Endodermal cell (in vitro differentiated cells): ENCODE results near the gene DUSP5. TPM values are rescaled to one million over a fixed set of nuclear protein-coding genes. Genes with fewer than 3 reads are reported as not detected.

Experiments used
- DNase-seq: peaks from one replicate; pipeline ENCODE4 v3.0.0-alpha.2; 2017
- H3K27ac ChIP-seq: 2 replicates; pipeline ENCODE4 v1.5.1; 2013; ENCODE audit warnings: mild to moderate bottlenecking, low read depth, low read length, moderate library complexity
- H3K27me3 ChIP-seq: 2 replicates; pipeline ENCODE4 v1.6.1; 2013; ENCODE audit warnings: mild to moderate bottlenecking, low read length, moderate library complexity; ENCODE audit not compliant: insufficient read depth, control insufficient read depth, poor library complexity, severe bottlenecking
- H3K36me3 ChIP-seq: 2 replicates; pipeline ENCODE4 v1.7.0; 2013; ENCODE audit warnings: mild to moderate bottlenecking, low read length, moderate library complexity; ENCODE audit not compliant: control insufficient read depth, insufficient read depth
- H3K4me1 ChIP-seq: one replicate; pipeline ENCODE4 v1.7.0; 2013; ENCODE audit warnings: low read length; ENCODE audit not compliant: control insufficient read depth, insufficient read depth
- H3K4me3 ChIP-seq: 2 replicates; pipeline ENCODE4 v1.5.1; 2013; ENCODE audit warnings: mild to moderate bottlenecking, low read length, moderate library complexity
- H3K9ac ChIP-seq: 2 replicates; pipeline ENCODE4 v1.6.1; 2013; ENCODE audit warnings: mild to moderate bottlenecking, low read length, moderate library complexity; ENCODE audit not compliant: poor library complexity, severe bottlenecking; ENCODE audit errors: extremely low read depth
- H3K9me3 ChIP-seq: 2 replicates; pipeline ENCODE4 v1.6.1; 2013; ENCODE audit warnings: mild to moderate bottlenecking, low read length, moderate library complexity; ENCODE audit not compliant: control insufficient read depth
- H3K27ac Mint-ChIP-seq: 2 replicates; pipeline ENCODE4 v1.8.0; 2020; ENCODE audit warnings: mixed read lengths
- H3K27me3 Mint-ChIP-seq: 2 replicates; pipeline ENCODE4 v1.8.0; 2021; ENCODE audit warnings: mild to moderate bottlenecking, mixed read lengths; ENCODE audit not compliant: insufficient read depth
- H3K36me3 Mint-ChIP-seq: 2 replicates; pipeline ENCODE4 v1.8.0; 2020; ENCODE audit warnings: low read depth, mixed read lengths
- H3K4me1 Mint-ChIP-seq: 2 replicates; pipeline ENCODE4 v1.8.0; 2020; ENCODE audit warnings: mixed read lengths
- H3K4me3 Mint-ChIP-seq: 2 replicates; pipeline ENCODE4 v1.8.0; 2020; ENCODE audit warnings: mild to moderate bottlenecking, moderate library complexity, mixed read lengths
- H3K9me3 Mint-ChIP-seq: 2 replicates; pipeline ENCODE4 v1.8.0; 2020; ENCODE audit warnings: mild to moderate bottlenecking, mixed read lengths
- WGBS, 2 experiments: methylation state at CpG; one replicate each; pipeline versions ENCODE4 v1.1.5 to v1.1.7; 2013; ENCODE audit warnings: missing lambda C conversion rate in 2 of 2, mixed read lengths in 1 of 2; ENCODE audit not compliant: insufficient coverage in 1 of 2, insufficient read length in 1 of 2; 5-methylcytosine and 5-hydroxymethylcytosine counted together
- total RNA-seq, 2 donors: library from RNA; stranded (reverse); fragmentation: NEBNext Ultra II Directional in 1 of 2; extraction: Animal tissue kit (Norgen Biotek cat#: 25700) in 1 of 2; gene quantifications; 2 replicates in 1 of 2; 3 replicates in 1 of 2; pipeline ENCODE4 v1.2.1, GENCODE V29; 2021
- TF ChIP-seq, protein P1 (sequence below): fragments of 200-600 bp; sonication (generic); conservative IDR thresholded peaks from 2 replicates; pipeline ENCODE4 v1.5.0; 2021; ENCODE audit warnings: antibody characterized with exemption, mild to moderate bottlenecking

DUSP5 gene
- total RNA-seq, 2 donors from 2014 or later, result 60.0 to 60.3 TPM

DNA sequence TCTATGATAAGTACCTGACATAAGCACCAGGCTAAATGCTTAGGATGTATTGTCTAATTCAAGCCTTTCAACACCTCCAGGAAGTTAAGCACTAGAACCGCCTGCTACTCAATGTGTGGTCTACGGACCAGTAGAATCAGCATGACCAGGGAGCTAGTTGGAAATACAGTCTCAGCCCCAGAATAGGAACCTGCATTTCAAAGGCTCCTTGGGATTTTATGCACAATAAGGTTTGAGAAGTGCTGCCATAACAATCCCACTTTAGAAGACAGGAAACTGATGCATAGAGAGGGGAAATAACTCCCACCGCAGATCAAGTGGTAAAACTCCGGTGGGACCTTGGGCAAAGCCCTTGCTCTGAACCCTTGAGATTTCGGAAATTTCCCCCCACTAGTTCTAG is 8.8 kb upstream of the DUSP5 start:
- Histone ChIP-seq H3K27me3 (no peaks in the 10 kb centered on the region), H3K9ac (no peak overlapping the region), H3K36me3 (no peaks in the 10 kb centered on the region), H3K4me3 (no peak overlapping the region), H3K4me1 (peaks cover 29% of the 10 kb centered on the region), H3K27ac (no peak overlapping the region), H3K9me3 (no peaks in the 10 kb centered on the region)
- TF ChIP-seq, protein P1, sequence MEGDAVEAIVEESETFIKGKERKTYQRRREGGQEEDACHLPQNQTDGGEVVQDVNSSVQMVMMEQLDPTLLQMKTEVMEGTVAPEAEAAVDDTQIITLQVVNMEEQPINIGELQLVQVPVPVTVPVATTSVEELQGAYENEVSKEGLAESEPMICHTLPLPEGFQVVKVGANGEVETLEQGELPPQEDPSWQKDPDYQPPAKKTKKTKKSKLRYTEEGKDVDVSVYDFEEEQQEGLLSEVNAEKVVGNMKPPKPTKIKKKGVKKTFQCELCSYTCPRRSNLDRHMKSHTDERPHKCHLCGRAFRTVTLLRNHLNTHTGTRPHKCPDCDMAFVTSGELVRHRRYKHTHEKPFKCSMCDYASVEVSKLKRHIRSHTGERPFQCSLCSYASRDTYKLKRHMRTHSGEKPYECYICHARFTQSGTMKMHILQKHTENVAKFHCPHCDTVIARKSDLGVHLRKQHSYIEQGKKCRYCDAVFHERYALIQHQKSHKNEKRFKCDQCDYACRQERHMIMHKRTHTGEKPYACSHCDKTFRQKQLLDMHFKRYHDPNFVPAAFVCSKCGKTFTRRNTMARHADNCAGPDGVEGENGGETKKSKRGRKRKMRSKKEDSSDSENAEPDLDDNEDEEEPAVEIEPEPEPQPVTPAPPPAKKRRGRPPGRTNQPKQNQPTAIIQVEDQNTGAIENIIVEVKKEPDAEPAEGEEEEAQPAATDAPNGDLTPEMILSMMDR, result no peak
- Mint-ChIP-seq H3K27me3 (no peaks in the 10 kb centered on the region), H3K27ac (no peak overlapping the region), H3K4me3 (no peak overlapping the region), H3K9me3 (no peaks in the 10 kb centered on the region), H3K36me3 (no peaks in the 10 kb centered on the region), H3K4me1 (peaks cover 59% of the 10 kb centered on the region)
- WGBS, 2 experiments, result 83 to 88% methylated on average over 3 to 5 of the region's 5 CpGs
- no peak for DNase-seq

DNA sequence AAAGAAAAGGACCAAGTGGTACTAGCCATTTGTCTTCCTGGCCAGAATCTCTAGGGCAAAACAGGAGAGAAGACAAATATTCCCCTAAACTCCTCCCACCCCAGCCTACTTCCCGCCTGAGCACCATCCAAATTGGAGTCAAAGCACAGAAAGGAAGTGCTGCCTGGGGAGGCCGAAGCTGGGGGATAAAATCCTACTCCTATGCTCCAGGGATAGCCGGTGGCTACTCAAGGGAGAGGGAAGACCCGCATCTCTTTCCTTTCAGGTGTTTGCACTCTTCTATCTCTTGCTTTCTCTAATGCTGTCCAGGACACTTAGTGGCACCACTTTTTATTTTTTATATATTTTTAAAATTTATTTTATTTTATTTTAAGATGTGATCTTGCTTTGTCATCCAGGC is 7.1 kb upstream of the DUSP5 start:
- no peak for DNase-seq
- no peak overlapping the region for H3K4me3 Mint-ChIP-seq
- peaks cover 1% of the 10 kb centered on the region for H3K36me3 Mint-ChIP-seq
- H3K9me3 Mint-ChIP-seq, result no peaks in the 10 kb centered on the region
- Histone ChIP-seq H3K27me3 (no peaks in the 10 kb centered on the region), H3K4me3 (no peak overlapping the region), H3K9me3 (no peaks in the 10 kb centered on the region), H3K4me1 (peaks cover 27% of the 10 kb centered on the region), H3K36me3 (no peaks in the 10 kb centered on the region), H3K27ac (no peak overlapping the region), H3K9ac (no peak overlapping the region)
- H3K27ac Mint-ChIP-seq, result no peak overlapping the region
- H3K4me1 Mint-ChIP-seq, result peaks cover 57% of the 10 kb centered on the region
- no peaks in the 10 kb centered on the region for H3K27me3 Mint-ChIP-seq
- 89 to 91% methylated on average over 2 to 4 of the region's 4 CpGs for WGBS, 2 experiments
- TF ChIP-seq, protein P1, result no peak

DNA sequence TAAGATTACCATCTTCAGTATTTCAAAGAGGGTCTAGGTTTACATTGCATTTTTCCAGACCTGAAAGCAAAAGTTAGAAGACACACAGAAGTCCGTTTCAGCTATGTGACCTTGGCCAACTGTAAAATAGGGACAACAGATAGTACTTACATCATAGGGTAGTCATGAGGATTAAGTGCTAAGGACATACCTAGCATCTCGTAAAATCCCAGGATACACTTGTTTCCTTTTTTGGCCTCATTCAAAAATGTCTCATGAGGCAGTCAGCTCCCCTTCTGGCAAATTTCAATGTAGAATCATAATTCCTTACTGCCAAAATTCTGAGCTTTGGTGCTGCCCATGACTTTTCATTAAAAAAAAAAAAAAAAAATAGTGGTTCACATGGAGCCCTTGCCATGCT is 6.4 kb upstream of the DUSP5 start:
- Histone ChIP-seq H3K36me3 (no peaks in the 10 kb centered on the region), H3K27me3 (no peaks in the 10 kb centered on the region), H3K9ac (no peak overlapping the region), H3K4me1 (peaks cover 26% of the 10 kb centered on the region), H3K4me3 (no peak overlapping the region), H3K27ac (no peak overlapping the region), H3K9me3 (no peaks in the 10 kb centered on the region)
- Mint-ChIP-seq H3K4me3 (no peak overlapping the region), H3K36me3 (peaks cover 2% of the 10 kb centered on the region), H3K27ac (no peak overlapping the region), H3K9me3 (no peaks in the 10 kb centered on the region), H3K27me3 (no peaks in the 10 kb centered on the region), H3K4me1 (peaks cover 61% of the 10 kb centered on the region)
- WGBS, 2 experiments, result 88 to 94% methylated on average over 2 of the region's 2 CpGs
- TF ChIP-seq, protein P1, result no peak
- DNase-seq, result no peak
